Panc1 (cell line): Measurements from ENCODE around the gene METTL23.

Source experiments
- CTCF ChIP-seq: fragments of 450-650 bp; IDR thresholded peaks from 2 replicates; pipeline ENCODE4 v1.5.1; 2017; ENCODE audit warnings: mild to moderate bottlenecking
- POLR2AphosphoS5 ChIP-seq: IDR thresholded peaks from 2 replicates; pipeline ENCODE4 v1.6.1; 2012; ENCODE audit warnings: mild to moderate bottlenecking, low read depth, low read length, moderate library complexity
- SIN3A ChIP-seq: IDR thresholded peaks from 2 replicates; pipeline ENCODE4 v1.6.1; 2012; ENCODE audit warnings: low read depth, mild to moderate bottlenecking, low read length, moderate library complexity, borderline replicate concordance; ENCODE audit not compliant: insufficient read depth
- TCF7L2 ChIP-seq: IDR thresholded peaks from 2 replicates; pipeline ENCODE4 v1.6.1; 2011; ENCODE audit warnings: mild to moderate bottlenecking, low read depth, low read length, inconsistent platforms
- TF ChIP-seq, protein P1 (sequence below), 2 experiments: IDR thresholded peaks; 2 replicates each; pipeline ENCODE4 v1.6.1; 2011 to 2012; ENCODE audit warnings: low read depth in 2 of 2, control low read depth in 1 of 2, low read length in 1 of 2, mild to moderate bottlenecking in 1 of 2, moderate library complexity in 1 of 2; ENCODE audit not compliant: insufficient read depth in 1 of 2

DNA sequence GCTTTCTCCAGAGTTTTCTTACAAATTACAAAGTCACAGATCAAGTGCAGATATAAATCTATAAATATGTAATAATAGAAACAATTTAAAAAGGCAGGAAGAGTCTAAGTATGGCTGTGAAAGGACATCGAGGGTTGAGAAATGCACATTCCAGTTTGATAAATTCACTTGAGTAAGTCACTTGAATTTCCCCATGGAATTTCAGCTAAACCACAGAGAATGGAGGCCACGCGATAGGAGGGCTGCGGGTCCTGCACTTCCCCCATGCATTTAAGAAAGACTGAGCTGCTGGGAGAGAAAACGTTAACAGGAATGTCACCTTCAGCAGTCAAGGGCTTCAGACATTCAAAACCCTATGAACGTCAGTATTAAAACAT, 9.8 kb upstream of the METTL23 start:
- no peak for TF ChIP-seq CTCF
- no peak for TF ChIP-seq POLR2AphosphoS5
- TF ChIP-seq TCF7L2 = no peak
- TF ChIP-seq, protein P1, sequence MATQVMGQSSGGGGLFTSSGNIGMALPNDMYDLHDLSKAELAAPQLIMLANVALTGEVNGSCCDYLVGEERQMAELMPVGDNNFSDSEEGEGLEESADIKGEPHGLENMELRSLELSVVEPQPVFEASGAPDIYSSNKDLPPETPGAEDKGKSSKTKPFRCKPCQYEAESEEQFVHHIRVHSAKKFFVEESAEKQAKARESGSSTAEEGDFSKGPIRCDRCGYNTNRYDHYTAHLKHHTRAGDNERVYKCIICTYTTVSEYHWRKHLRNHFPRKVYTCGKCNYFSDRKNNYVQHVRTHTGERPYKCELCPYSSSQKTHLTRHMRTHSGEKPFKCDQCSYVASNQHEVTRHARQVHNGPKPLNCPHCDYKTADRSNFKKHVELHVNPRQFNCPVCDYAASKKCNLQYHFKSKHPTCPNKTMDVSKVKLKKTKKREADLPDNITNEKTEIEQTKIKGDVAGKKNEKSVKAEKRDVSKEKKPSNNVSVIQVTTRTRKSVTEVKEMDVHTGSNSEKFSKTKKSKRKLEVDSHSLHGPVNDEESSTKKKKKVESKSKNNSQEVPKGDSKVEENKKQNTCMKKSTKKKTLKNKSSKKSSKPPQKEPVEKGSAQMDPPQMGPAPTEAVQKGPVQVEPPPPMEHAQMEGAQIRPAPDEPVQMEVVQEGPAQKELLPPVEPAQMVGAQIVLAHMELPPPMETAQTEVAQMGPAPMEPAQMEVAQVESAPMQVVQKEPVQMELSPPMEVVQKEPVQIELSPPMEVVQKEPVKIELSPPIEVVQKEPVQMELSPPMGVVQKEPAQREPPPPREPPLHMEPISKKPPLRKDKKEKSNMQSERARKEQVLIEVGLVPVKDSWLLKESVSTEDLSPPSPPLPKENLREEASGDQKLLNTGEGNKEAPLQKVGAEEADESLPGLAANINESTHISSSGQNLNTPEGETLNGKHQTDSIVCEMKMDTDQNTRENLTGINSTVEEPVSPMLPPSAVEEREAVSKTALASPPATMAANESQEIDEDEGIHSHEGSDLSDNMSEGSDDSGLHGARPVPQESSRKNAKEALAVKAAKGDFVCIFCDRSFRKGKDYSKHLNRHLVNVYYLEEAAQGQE (IDR thresholded peaks at IDR 0.05; ENCODE audit: insufficient read depth in 1 of 2, low read depth in 2 of 2, low read length in 1 of 2) = no peak
- TF ChIP-seq SIN3A = no peak
